ENCODE results near the gene SNTN.

GRCh38 chr3:63631670-63632069 is 20.8 kb upstream of the SNTN start:
- TF ChIP-seq CTCF (IDR thresholded peaks at IDR 0.05; ENCODE audit: insufficient read depth, low read length): no peak
- TF ChIP-seq POLR2AphosphoS5 (IDR thresholded peaks at IDR 0.05; ENCODE audit: low read depth): no peak
- no peak for TF ChIP-seq REST (IDR thresholded peaks at IDR 0.05; ENCODE audit: insufficient replicate concordance, low read depth)
- TF ChIP-seq GABPA (IDR thresholded peaks at IDR 0.05; ENCODE audit: low read depth): no peak

Measured in HL-60 (cell line).